Measurements from ENCODE around the gene PCK2. TPM values are rescaled to one million over a fixed set of nuclear protein-coding genes. Genes with fewer than 3 reads are reported as not detected.

The PCK2 gene
- total and polyA plus RNA-seq, 9 donors = 2.4 to 66.8 (median 5.4) TPM

DNA sequence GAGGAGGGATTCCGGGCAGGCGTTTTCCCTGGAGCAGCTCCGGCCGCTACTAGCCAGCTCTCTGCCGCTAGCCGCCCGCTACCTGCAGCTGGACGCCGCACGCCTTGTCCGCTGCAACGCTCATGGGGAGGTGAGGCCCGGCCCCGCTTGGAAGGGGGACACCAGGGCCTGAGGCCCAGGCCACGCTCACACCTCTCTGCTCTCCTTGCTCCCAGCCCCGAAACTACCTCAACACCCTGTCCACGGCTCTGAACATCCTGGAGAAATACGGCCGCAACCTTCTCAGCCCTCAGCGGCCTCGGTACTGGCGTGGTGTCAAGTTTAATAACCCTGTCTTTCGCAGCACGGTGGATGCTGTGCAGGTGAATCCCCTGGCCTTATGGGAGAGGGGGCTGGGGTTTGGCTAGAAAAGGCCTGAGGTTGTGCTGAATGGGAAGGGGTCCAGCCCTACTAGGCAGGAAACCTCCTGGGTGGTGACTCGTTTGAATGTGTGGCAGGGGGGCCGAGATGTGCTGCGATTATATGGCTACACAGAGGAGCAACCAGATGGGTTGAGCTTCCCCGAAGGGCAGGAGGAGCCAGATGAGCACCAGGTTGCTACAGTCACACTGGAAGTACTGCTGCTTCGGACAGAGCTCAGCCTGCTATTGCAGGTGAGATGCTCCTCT is 53.8 kb downstream of the PCK2 start:
- DNase-seq = no peak
- peak overlapping the region; percentile 94 for H3K4me3 ChIP-seq
- peaks cover 10% of the 10 kb centered on the region for H3K4me1 ChIP-seq (ENCODE audit: insufficient read depth)
- WGBS, 3 donors = 4 to 8% (median 4%) methylated on average over 16 to 29 of the region's 29 CpGs
- intact Hi-C loops (cut with DNase I) = loop anchor here in 1 of 4 donors (10.0 kb wide), 1 partner anchor 217 kb away; the partner anchor contains the start of gene NFATC4
- H3K27me3 ChIP-seq = no peaks in the 10 kb centered on the region
- no peaks in the 10 kb centered on the region for H3K36me3 ChIP-seq
- no peaks in the 10 kb centered on the region for H3K9me3 ChIP-seq
- no peak for TF ChIP-seq POLR2A (IDR thresholded peaks at IDR 0.05)
- TF ChIP-seq EP300 (IDR thresholded peaks at IDR 0.05) = no peak
- TF ChIP-seq, protein P1, sequence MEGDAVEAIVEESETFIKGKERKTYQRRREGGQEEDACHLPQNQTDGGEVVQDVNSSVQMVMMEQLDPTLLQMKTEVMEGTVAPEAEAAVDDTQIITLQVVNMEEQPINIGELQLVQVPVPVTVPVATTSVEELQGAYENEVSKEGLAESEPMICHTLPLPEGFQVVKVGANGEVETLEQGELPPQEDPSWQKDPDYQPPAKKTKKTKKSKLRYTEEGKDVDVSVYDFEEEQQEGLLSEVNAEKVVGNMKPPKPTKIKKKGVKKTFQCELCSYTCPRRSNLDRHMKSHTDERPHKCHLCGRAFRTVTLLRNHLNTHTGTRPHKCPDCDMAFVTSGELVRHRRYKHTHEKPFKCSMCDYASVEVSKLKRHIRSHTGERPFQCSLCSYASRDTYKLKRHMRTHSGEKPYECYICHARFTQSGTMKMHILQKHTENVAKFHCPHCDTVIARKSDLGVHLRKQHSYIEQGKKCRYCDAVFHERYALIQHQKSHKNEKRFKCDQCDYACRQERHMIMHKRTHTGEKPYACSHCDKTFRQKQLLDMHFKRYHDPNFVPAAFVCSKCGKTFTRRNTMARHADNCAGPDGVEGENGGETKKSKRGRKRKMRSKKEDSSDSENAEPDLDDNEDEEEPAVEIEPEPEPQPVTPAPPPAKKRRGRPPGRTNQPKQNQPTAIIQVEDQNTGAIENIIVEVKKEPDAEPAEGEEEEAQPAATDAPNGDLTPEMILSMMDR (IDR thresholded peaks at IDR 0.05) = no peak
- peak overlapping the region; percentile 75 to 83 for H3K27ac ChIP-seq

DNA sequence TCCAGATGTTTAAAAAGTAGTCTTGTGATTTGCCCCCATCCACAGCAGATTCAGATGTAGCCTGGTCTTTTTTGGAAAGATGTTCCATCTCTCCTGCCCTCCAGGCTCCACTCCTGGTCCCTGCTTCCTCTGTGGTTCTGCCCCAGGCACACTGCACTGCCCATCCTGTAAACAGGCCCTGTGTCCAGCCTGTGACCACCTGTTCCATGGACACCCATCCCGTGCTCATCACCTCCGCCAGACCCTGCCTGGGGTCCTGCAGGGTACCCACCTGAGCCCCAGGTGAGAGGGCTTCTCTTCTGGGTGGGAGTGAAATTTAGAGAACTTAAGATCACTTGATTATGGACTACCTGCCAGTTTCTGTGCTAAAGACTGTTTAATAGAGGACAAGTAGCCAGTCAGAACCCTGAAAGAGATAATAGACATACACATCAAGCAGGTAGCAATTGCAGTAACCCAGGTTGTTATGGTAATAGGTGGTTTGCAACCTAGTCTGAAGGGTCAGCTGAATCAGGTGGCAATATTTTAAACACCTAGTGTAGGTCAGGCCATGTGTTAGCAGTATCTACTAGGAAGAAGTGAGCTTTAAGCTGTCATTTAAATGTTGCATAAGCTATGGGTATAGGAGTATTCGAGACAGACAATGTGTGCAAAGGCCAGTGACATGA is 55.3 kb downstream of the PCK2 start:
- Histone ChIP-seq H3K4me1 (ENCODE audit: insufficient read depth) (peaks cover 10% of the 10 kb centered on the region), H3K9me3 (no peaks in the 10 kb centered on the region), H3K27ac (no peak overlapping the region), H3K4me3 (no peak overlapping the region), H3K36me3 (no peaks in the 10 kb centered on the region), H3K27me3 (no peaks in the 10 kb centered on the region)
- 90 to 98% (median 92%) methylated on average over 3 of the region's 3 CpGs for WGBS, 3 donors
- DNase-seq = no peak
- intact Hi-C loops (cut with DNase I) = loop anchor here in 1 of 4 donors (10.0 kb wide), 1 partner anchor 215 kb away; the partner anchor contains the start of gene NFATC4
- no peak for TF ChIP-seq POLR2A (IDR thresholded peaks at IDR 0.05)
- no peak for TF ChIP-seq EP300 (IDR thresholded peaks at IDR 0.05)
- TF ChIP-seq, protein P1 (IDR thresholded peaks at IDR 0.05) = no peak

DNA sequence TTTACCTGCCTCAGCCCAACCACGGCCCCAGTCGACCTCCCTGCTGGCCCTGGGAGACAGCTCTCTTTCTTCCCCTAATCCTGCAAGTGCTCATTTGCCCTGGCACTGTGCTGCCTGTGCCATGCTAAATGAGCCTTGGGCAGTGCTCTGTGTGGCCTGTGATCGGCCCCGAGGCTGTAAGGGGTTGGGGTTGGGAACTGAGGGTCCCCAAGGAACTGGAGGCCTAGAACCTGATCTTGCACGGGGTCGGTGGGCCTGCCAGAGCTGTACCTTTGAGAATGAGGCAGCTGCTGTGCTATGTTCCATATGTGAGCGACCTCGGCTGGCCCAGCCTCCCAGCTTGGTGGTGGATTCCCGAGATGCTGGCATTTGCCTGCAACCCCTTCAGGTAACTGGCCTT is 56.0 kb downstream of the PCK2 start:
- no peak overlapping the region for H3K27ac ChIP-seq
- H3K9me3 ChIP-seq = no peaks in the 10 kb centered on the region
- no peaks in the 10 kb centered on the region for H3K27me3 ChIP-seq
- 89 to 91% (median 90%) methylated on average over 9 of the region's 9 CpGs for WGBS, 3 donors
- no peak overlapping the region for H3K4me3 ChIP-seq
- no peak for DNase-seq
- peaks cover 10% of the 10 kb centered on the region for H3K4me1 ChIP-seq (ENCODE audit: insufficient read depth)
- TF ChIP-seq POLR2A (IDR thresholded peaks at IDR 0.05) (no peak), EP300 (IDR thresholded peaks at IDR 0.05) (no peak)
- TF ChIP-seq, protein P1 (IDR thresholded peaks at IDR 0.05) = no peak
- H3K36me3 ChIP-seq = no peaks in the 10 kb centered on the region
- intact Hi-C loops (cut with DNase I) = no loop called here

DNA sequence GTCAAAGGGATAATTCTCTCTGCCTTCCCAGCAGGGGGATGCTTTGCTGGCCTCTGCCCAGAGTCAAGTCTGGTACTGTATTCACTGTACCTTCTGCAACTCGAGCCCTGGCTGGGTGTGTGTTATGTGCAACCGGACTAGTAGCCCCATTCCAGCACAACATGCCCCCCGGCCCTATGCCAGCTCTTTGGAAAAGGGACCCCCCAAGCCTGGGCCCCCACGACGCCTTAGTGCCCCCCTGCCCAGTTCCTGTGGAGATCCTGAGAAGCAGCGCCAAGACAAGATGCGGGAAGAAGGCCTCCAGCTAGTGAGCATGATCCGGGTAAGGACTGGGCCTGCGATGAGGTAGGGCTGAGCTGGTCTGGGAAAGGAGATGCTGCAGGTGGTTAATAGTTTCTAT is 56.5 kb downstream of the PCK2 start:
- WGBS, 3 donors = 87 to 93% (median 88%) methylated on average over 9 of the region's 9 CpGs
- H3K9me3 ChIP-seq = no peaks in the 10 kb centered on the region
- H3K4me3 ChIP-seq = no peak overlapping the region
- H3K27ac ChIP-seq = no peak overlapping the region
- no peaks in the 10 kb centered on the region for H3K27me3 ChIP-seq
- no peak for TF ChIP-seq POLR2A (IDR thresholded peaks at IDR 0.05)
- TF ChIP-seq EP300 (IDR thresholded peaks at IDR 0.05) = no peak
- TF ChIP-seq, protein P1 (IDR thresholded peaks at IDR 0.05) = no peak
- intact Hi-C loops (cut with DNase I) = no loop called here
- H3K36me3 ChIP-seq = no peaks in the 10 kb centered on the region
- no peak for DNase-seq
- peaks cover 6% of the 10 kb centered on the region for H3K4me1 ChIP-seq (ENCODE audit: insufficient read depth)
